IPS-20b (cell line): ENCODE data around the gene TMEM204.

Source experiments
- H3K27ac ChIP-seq: one replicate; pipeline ENCODE4 v1.5.1; 2013; ENCODE audit warnings: low read length
- H3K27me3 ChIP-seq: 2 replicates; pipeline ENCODE4 v1.6.1; 2013; ENCODE audit warnings: mild to moderate bottlenecking, low read length, inconsistent platforms; ENCODE audit not compliant: insufficient read depth
- H3K36me3 ChIP-seq: 2 replicates; pipeline ENCODE4 v1.6.1; 2013; ENCODE audit warnings: low read depth, mild to moderate bottlenecking, inconsistent platforms, low read length, moderate library complexity; ENCODE audit not compliant: insufficient read depth
- H3K4me1 ChIP-seq: 2 replicates; pipeline ENCODE4 v1.6.1; 2013; ENCODE audit warnings: mild to moderate bottlenecking, control low read depth, inconsistent platforms, low read length, moderate library complexity; ENCODE audit not compliant: insufficient read depth
- H3K4me3 ChIP-seq: 2 replicates; pipeline ENCODE4 v1.5.1; 2013; ENCODE audit warnings: mild to moderate bottlenecking, low read length, inconsistent platforms
- H3K9ac ChIP-seq: 2 replicates; pipeline ENCODE4 v1.6.1; 2013; ENCODE audit warnings: low read depth, mild to moderate bottlenecking, inconsistent platforms, low read length, moderate library complexity
- H3K9me3 ChIP-seq: 2 replicates; pipeline ENCODE4 v1.6.1; 2013; ENCODE audit warnings: mild to moderate bottlenecking, low read depth, low read length, inconsistent platforms; ENCODE audit not compliant: insufficient read depth

Gene TMEM204

GRCh38 chr16:1533443-1533951 is at the start of gene TMEM204:
TMEM204 (plus strand) TSS chr16:1533666; CDS start chr16:1534276, 610 bp downstream.
- Histone ChIP-seq H3K27ac (no peak within 1 kb of the TSS), H3K27me3 (no peaks in the 10 kb centered on the region), H3K9ac (no peak within 1 kb of the TSS), H3K4me3 (no peak within 1 kb of the TSS), H3K4me1 (no peaks in the 10 kb centered on the region), H3K36me3 (no peaks in the 10 kb centered on the region), H3K9me3 (no peaks in the 10 kb centered on the region)

- Histone ChIP-seq H3K36me3 (no peaks in the 10 kb centered on the region), H3K9me3 (no peaks in the 10 kb centered on the region), H3K27ac (no peak overlapping the region), H3K9ac (no peak overlapping the region), H3K4me1 (no peaks in the 10 kb centered on the region), H3K27me3 (peaks cover 10% of the 10 kb centered on the region), H3K4me3 (no peak overlapping the region)
These were observed 47.5 kb upstream of the TMEM204 start for GRCh38 chr16:1485847-1486496.

GRCh38 chr16:1486551-1487390 is 46.7 kb upstream of the TMEM204 start:
- H3K36me3 ChIP-seq = no peaks in the 10 kb centered on the region
- H3K4me3 ChIP-seq = no peak overlapping the region
- no peak overlapping the region for H3K9ac ChIP-seq
- H3K27ac ChIP-seq = no peak overlapping the region
- H3K4me1 ChIP-seq = no peaks in the 10 kb centered on the region
- peaks cover 10% of the 10 kb centered on the region for H3K27me3 ChIP-seq
- no peaks in the 10 kb centered on the region for H3K9me3 ChIP-seq

GRCh38 chr16:1487395-1488053 is 45.9 kb upstream of the TMEM204 start:
- Histone ChIP-seq H3K4me3 (no peak overlapping the region), H3K36me3 (no peaks in the 10 kb centered on the region), H3K27ac (no peak overlapping the region), H3K4me1 (peaks cover under 1% of the 10 kb centered on the region; the same call in 1 of the 2 replicates), H3K9ac (no peak overlapping the region), H3K27me3 (peaks cover 10% of the 10 kb centered on the region), H3K9me3 (no peaks in the 10 kb centered on the region)

GRCh38 chr16:1488054-1488601 is 45.3 kb upstream of the TMEM204 start:
- H3K36me3 ChIP-seq = no peaks in the 10 kb centered on the region
- peaks cover 4% of the 10 kb centered on the region; the same call in 1 of the 2 replicates for H3K4me1 ChIP-seq
- H3K9me3 ChIP-seq = no peaks in the 10 kb centered on the region
- no peak overlapping the region for H3K9ac ChIP-seq
- H3K27ac ChIP-seq = no peak overlapping the region
- H3K27me3 ChIP-seq = peaks cover 10% of the 10 kb centered on the region
- H3K4me3 ChIP-seq = no peak overlapping the region

GRCh38 chr16:1488619-1489018 is 44.8 kb upstream of the TMEM204 start, which contains the start of gene PTX4:
PTX4 (minus strand) TSS chr16:1488944; CDS start chr16:1488909, 35 bp downstream.
- Histone ChIP-seq H3K9me3 (no peaks in the 10 kb centered on the region), H3K27ac (no peak within 1 kb of the TSS), H3K9ac (no peak within 1 kb of the TSS), H3K4me3 (no peak within 1 kb of the TSS), H3K27me3 (peaks cover 7% of the 10 kb centered on the region), H3K4me1 (peaks cover 4% of the 10 kb centered on the region; the same call in 1 of the 2 replicates), H3K36me3 (no peaks in the 10 kb centered on the region)

- peaks cover 4% of the 10 kb centered on the region; the same call in 1 of the 2 replicates for H3K4me1 ChIP-seq
- H3K9me3 ChIP-seq = no peaks in the 10 kb centered on the region
- no peaks in the 10 kb centered on the region for H3K36me3 ChIP-seq
- no peak overlapping the region for H3K9ac ChIP-seq
- H3K27me3 ChIP-seq = peaks cover 2% of the 10 kb centered on the region; the same call in 1 of the 2 replicates
- no peak overlapping the region for H3K27ac ChIP-seq
- H3K4me3 ChIP-seq = no peak overlapping the region
These were observed 44.4 kb upstream of the TMEM204 start for GRCh38 chr16:1489077-1489476.

- H3K27ac ChIP-seq = no peak overlapping the region
- no peak overlapping the region for H3K4me3 ChIP-seq
- no peaks in the 10 kb centered on the region for H3K27me3 ChIP-seq
- H3K36me3 ChIP-seq = peaks cover 10% of the 10 kb centered on the region
- no peak overlapping the region for H3K9ac ChIP-seq
- peaks cover 4% of the 10 kb centered on the region; the same call in 1 of the 2 replicates for H3K4me1 ChIP-seq
- no peaks in the 10 kb centered on the region for H3K9me3 ChIP-seq
These were observed 42.1 kb upstream of the TMEM204 start for GRCh38 chr16:1491327-1491726.

GRCh38 chr16:1492082-1492922 is 41.2 kb upstream of the TMEM204 start:
- Histone ChIP-seq H3K4me3 (peak overlapping the region; percentile 84), H3K9me3 (no peaks in the 10 kb centered on the region), H3K36me3 (peaks cover 20% of the 10 kb centered on the region), H3K4me1 (peaks cover 4% of the 10 kb centered on the region; the same call in 1 of the 2 replicates), H3K27ac (no peak overlapping the region), H3K9ac (peak overlapping the region; percentile 87; the same call in 1 of the 2 replicates), H3K27me3 (no peaks in the 10 kb centered on the region)

- no peaks in the 10 kb centered on the region for H3K9me3 ChIP-seq
- peaks cover 28% of the 10 kb centered on the region for H3K36me3 ChIP-seq
- H3K27me3 ChIP-seq = no peaks in the 10 kb centered on the region
- H3K4me1 ChIP-seq = peaks cover 4% of the 10 kb centered on the region; the same call in 1 of the 2 replicates
- peak within 1 kb of the TSS; percentile 65 for H3K27ac ChIP-seq
- peak within 1 kb of the TSS; percentile 87 for H3K9ac ChIP-seq
- H3K4me3 ChIP-seq = peak within 1 kb of the TSS; percentile 84
These were observed 40.3 kb upstream of the TMEM204 start, which contains the start of gene TELO2 for GRCh38 chr16:1492923-1493745. TELO2 (plus strand) TSS chr16:1493360; CDS start chr16:1494282, 922 bp downstream.
